HepG2 (cell line): Measurements from ENCODE around the gene LRRC73. TPM values are rescaled to one million over a fixed set of nuclear protein-coding genes. Genes with fewer than 3 reads are reported as not detected.
A peak's percentile ranks its signal among the peaks of the same experiment; 100 is the strongest.

ENCODE experiments used
- CTCF ChIP-seq: sonication (generic); formaldehyde crosslinking; IDR thresholded peaks from 2 replicates; pipeline ENCODE4 v1.5.0; 2020; ENCODE audit warnings: mild to moderate bottlenecking, missing genetic modification reagents, moderate library complexity
- EEA1 ChIP-seq: sonication (generic); formaldehyde crosslinking; IDR thresholded peaks from 2 replicates; pipeline ENCODE4 v1.5.1; 2020; ENCODE audit warnings: mild to moderate bottlenecking, missing genetic modification reagents, borderline replicate concordance
- EP300 ChIP-seq, 3 experiments: sonication (generic) in 1 of 3; formaldehyde crosslinking in 1 of 3; IDR thresholded peaks; 2 replicates each; pipeline versions ENCODE4 v1.5.1 to v1.6.1; 2011 to 2020; ENCODE audit warnings: low read depth in 2 of 3, low read length in 2 of 3, borderline replicate concordance in 1 of 3, improper control_type of control experiment in 1 of 3, mild to moderate bottlenecking in 1 of 3, missing genetic modification reagents in 1 of 3, moderate library complexity in 1 of 3
- FIP1L1 ChIP-seq: fragments of 200-400 bp; formaldehyde crosslinking; IDR thresholded peaks from 2 replicates; pipeline ENCODE4 v1.6.1; 2018; ENCODE audit warnings: low read depth, mild to moderate bottlenecking, low read length, moderate library complexity, borderline replicate concordance; ENCODE audit not compliant: insufficient read depth
- KDM3A ChIP-seq: IDR thresholded peaks from 2 replicates; pipeline ENCODE4 v1.6.1; 2018; ENCODE audit warnings: low read depth, missing compliant biosample characterization
- KLF9 ChIP-seq: IDR thresholded peaks from 2 replicates; pipeline ENCODE4 v1.6.1; 2016; ENCODE audit warnings: low read depth
- MATR3 ChIP-seq: sonication (generic); formaldehyde crosslinking; IDR thresholded peaks from 2 replicates; pipeline ENCODE4 v1.4.0; 2020; ENCODE audit warnings: missing genetic modification reagents
- NFAT5 ChIP-seq: sonication (generic); formaldehyde crosslinking; IDR thresholded peaks from 2 replicates; pipeline ENCODE4 v1.4.0; 2020; ENCODE audit warnings: missing genetic modification reagents
- NRL ChIP-seq: sonication (generic); formaldehyde crosslinking; IDR thresholded peaks from 2 replicates; pipeline ENCODE4 v1.5.0; 2020; ENCODE audit warnings: missing genetic modification reagents, mild to moderate bottlenecking, moderate library complexity, borderline replicate concordance
- POLR2AphosphoS2 ChIP-seq: IDR thresholded peaks from 2 replicates; pipeline ENCODE4 v1.6.1; 2011; ENCODE audit warnings: low read depth, low read length, improper control_type of control experiment
- RARG ChIP-seq: sonication (generic); formaldehyde crosslinking; IDR thresholded peaks from 2 replicates; pipeline ENCODE4 v1.4.0; 2020; ENCODE audit warnings: low read depth, mild to moderate bottlenecking, missing genetic modification reagents
- SMAD1 ChIP-seq: sonication (generic); formaldehyde crosslinking; IDR thresholded peaks from 2 replicates; pipeline ENCODE4 v1.4.0; 2020; ENCODE audit warnings: missing genetic modification reagents, low read depth, mild to moderate bottlenecking, borderline replicate concordance
- ZBTB33 ChIP-seq: sonication (generic); formaldehyde crosslinking; IDR thresholded peaks from 2 replicates; pipeline ENCODE4 v1.4.0; 2020; ENCODE audit warnings: missing genetic modification reagents
- ZMYM4 ChIP-seq: sonication (generic); formaldehyde crosslinking; IDR thresholded peaks from 2 replicates; pipeline ENCODE4 v1.8.1; 2023; ENCODE audit warnings: mild to moderate bottlenecking, missing genetic modification reagents
- ZNF33A ChIP-seq: sonication (generic); formaldehyde crosslinking; IDR thresholded peaks from 2 replicates; pipeline ENCODE4 v1.5.1; 2020; ENCODE audit warnings: missing genetic modification reagents, mild to moderate bottlenecking, moderate library complexity, borderline replicate concordance
- ZNF616 ChIP-seq: sonication (generic); formaldehyde crosslinking; IDR thresholded peaks from 2 replicates; pipeline ENCODE4 v1.5.0; 2020; ENCODE audit warnings: low read depth, mild to moderate bottlenecking, missing genetic modification reagents
- ZNF619 ChIP-seq: sonication (generic); formaldehyde crosslinking; IDR thresholded peaks from 2 replicates; pipeline ENCODE4 v1.4.0; 2020; ENCODE audit warnings: mild to moderate bottlenecking, missing genetic modification reagents
- ZNF761 ChIP-seq: sonication (generic); formaldehyde crosslinking; conservative IDR thresholded peaks from 2 replicates; pipeline ENCODE4 v1.4.0; 2020; ENCODE audit warnings: mild to moderate bottlenecking, missing genetic modification reagents
- polyA plus RNA-seq, 8 experiments: library from polyadenylated mRNA; depleted of rRNA in 3 of 8; stranded (reverse) in 7 of 8; unstranded in 1 of 8; fragments of >200 nt; fragmentation: Illumina TruSeq in 4 of 8; extraction: Trizol in 4 of 8; gene quantifications; 2 replicates each; pipeline versions ENCODE4 v1.2.1 to v1.2.3, GENCODE V29; 2011 to 2016; ENCODE audit warnings: low read depth in 4 of 8, missing spikeins in 1 of 8, mixed read lengths in 1 of 8; ENCODE audit not compliant: insufficient read depth in 1 of 8
- total RNA-seq, 5 experiments: library from RNA; depleted of rRNA; stranded (reverse); fragments of >200 nt; fragmentation: Illumina TruSeq; extraction: Trizol; gene quantifications; 2 replicates each; pipeline ENCODE4 v1.2.3, GENCODE V29; 2016; ENCODE audit warnings: low read depth in 1 of 5

Gene LRRC73
- total and polyA plus RNA-seq, 2 of the 13 experiments (the other 11 are each of a cell fraction or from before 2014, with no cell fraction given): 0.11 to 0.12 TPM

DNA sequence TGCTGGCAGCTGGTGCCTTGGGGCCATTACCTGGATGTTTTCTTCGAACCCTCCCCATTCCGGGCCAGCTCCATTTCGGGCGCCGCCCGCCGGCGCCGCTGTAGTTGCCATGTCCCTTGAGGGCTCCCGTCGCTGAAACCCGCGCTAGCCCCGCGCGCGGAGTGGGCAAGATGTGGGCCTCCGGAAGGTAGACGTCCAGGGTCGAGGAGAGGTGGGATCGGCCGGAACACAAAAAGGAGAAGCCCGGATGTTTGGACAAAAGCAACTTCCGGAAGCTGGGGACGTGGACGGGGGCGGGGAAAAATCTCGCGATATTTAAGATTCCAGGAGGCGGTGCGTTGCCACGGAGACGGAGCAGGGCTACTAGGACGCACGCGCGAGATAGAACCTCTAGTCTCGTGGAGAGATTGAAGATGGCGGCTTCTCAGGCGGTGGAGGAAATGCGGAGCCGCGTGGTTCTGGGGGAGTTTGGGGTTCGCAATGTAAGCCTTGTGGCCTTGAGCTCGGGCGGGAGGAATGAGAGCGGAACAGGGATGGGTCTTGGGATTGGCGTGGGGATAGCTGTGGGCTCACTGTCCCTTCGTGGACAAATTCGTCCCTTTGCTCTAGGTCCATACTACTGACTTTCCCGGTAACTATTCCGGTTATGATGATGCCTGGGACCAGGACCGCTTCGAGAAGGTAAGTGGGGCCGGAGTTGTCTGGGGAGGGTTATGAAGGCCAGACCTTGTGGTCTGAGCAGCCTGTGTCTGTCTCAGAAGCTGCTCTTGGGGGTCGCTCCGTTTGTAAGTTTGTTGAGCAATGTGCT lies 6.8 kb upstream of the LRRC73 start, which contains the start of the genes POLR1C and YIPF3 (continued):
- TF ChIP-seq NFAT5 (CRISPR knock-in tag) (peak; percentile 46; the same call in 1 of the 2 replicates), EP300 (IDR thresholded peaks at IDR 0.05; ENCODE audit: low read depth in 2 of 2, low read length in 2 of 2) (peak in 1 of 2 experiments; percentile 9; a peak in 1 of 4 replicates), EP300 (CRISPR knock-in tag; IDR thresholded peaks at IDR 0.05; ENCODE audit: borderline replicate concordance) (no peak; the same call in 1 of the 2 replicates), MATR3 (no peak), POLR2AphosphoS2 (peak; percentile 73; the same call in 1 of the 2 replicates), FIP1L1 (0 out of 2 replicates have a peak, but pooled peaks have one; percentile 53), ZBTB33 (CRISPR knock-in tag) (peak; percentile 64; the same call in 1 of the 2 replicates), KDM3A (peak; percentile 91), CTCF (CRISPR knock-in tag) (no peak), SMAD1 (CRISPR knock-in tag) (peak; percentile 73; the same call in 1 of the 2 replicates), ZNF761 (CRISPR knock-in tag) (no peak), NRL (CRISPR knock-in tag) (peak; percentile 92), EEA1 (CRISPR knock-in tag) (peak; percentile 62; the same call in 1 of the 2 replicates), ZNF619 (peak; percentile 90), KLF9 (CRISPR knock-in tag) (no peak; the same call in 1 of the 2 replicates), RARG (CRISPR knock-in tag) (no peak), ZMYM4 (CRISPR knock-in tag) (peak; percentile 81), ZNF33A (0 out of 2 replicates have a peak, but pooled peaks have one; percentile 92), ZNF616 (CRISPR knock-in tag) (no peak)
